HL-60 (cell line): ENCODE data around the gene NLRP6.

Source experiments
- DNase-seq, 2 experiments: peaks; one replicate each; pipeline ENCODE4 v3.0.0-alpha.2; 2010 to 2020; ENCODE audit warnings: low read depth in 1 of 2, low spot score in 1 of 2
- H3K27ac ChIP-seq: fragments of 250-450 bp; sonication (Bioruptor Pico); replicated peaks from 2 replicates; pipeline ENCODE4 v1.5.1; 2020; ENCODE audit warnings: mild to moderate bottlenecking, moderate library complexity
- H3K27me3 ChIP-seq: fragments of 250-450 bp; sonication (Bioruptor Pico); 2 replicates; pipeline ENCODE4 v1.5.1; 2021; ENCODE audit warnings: mild to moderate bottlenecking, moderate library complexity; ENCODE audit not compliant: insufficient read depth, poor library complexity, severe bottlenecking
- H3K4me3 ChIP-seq: replicated peaks from 2 replicates; pipeline ENCODE4 v1.5.1; 2011; ENCODE audit warnings: mild to moderate bottlenecking, control low read depth, low read length; ENCODE audit not compliant: insufficient read depth
- GABPA ChIP-seq: IDR thresholded peaks from 2 replicates; pipeline ENCODE4 v1.6.1; 2012; ENCODE audit warnings: low read depth
- POLR2AphosphoS5 ChIP-seq: IDR thresholded peaks from 2 replicates; pipeline ENCODE4 v1.6.1; 2012; ENCODE audit warnings: low read depth
- SPI1 ChIP-seq: IDR thresholded peaks from 2 replicates; pipeline ENCODE4 v1.6.1; 2012; ENCODE audit warnings: low read depth, mild to moderate bottlenecking, borderline replicate concordance
- TF ChIP-seq, protein P1 (sequence below): IDR thresholded peaks from one replicate; pipeline ENCODE4 v1.5.1; 2011; ENCODE audit warnings: low read length, control low read depth, inconsistent platforms; ENCODE audit not compliant: insufficient read depth
- TF ChIP-seq, protein P2 (sequence below): IDR thresholded peaks from 2 replicates; pipeline ENCODE4 v1.6.1; 2012; ENCODE audit warnings: low read depth; ENCODE audit not compliant: insufficient replicate concordance

The NLRP6 gene

GRCh38 chr11:291281-292210, 13.3 kb downstream of the NLRP6 start:
- Histone ChIP-seq H3K27ac (no peak overlapping the region), H3K27me3 (peaks cover 8% of the 10 kb centered on the region), H3K4me3 (no peak overlapping the region)
- TF ChIP-seq, protein P1, sequence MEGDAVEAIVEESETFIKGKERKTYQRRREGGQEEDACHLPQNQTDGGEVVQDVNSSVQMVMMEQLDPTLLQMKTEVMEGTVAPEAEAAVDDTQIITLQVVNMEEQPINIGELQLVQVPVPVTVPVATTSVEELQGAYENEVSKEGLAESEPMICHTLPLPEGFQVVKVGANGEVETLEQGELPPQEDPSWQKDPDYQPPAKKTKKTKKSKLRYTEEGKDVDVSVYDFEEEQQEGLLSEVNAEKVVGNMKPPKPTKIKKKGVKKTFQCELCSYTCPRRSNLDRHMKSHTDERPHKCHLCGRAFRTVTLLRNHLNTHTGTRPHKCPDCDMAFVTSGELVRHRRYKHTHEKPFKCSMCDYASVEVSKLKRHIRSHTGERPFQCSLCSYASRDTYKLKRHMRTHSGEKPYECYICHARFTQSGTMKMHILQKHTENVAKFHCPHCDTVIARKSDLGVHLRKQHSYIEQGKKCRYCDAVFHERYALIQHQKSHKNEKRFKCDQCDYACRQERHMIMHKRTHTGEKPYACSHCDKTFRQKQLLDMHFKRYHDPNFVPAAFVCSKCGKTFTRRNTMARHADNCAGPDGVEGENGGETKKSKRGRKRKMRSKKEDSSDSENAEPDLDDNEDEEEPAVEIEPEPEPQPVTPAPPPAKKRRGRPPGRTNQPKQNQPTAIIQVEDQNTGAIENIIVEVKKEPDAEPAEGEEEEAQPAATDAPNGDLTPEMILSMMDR = no peak
- no peak for TF ChIP-seq SPI1
- no peak for TF ChIP-seq GABPA
- TF ChIP-seq, protein P2, sequence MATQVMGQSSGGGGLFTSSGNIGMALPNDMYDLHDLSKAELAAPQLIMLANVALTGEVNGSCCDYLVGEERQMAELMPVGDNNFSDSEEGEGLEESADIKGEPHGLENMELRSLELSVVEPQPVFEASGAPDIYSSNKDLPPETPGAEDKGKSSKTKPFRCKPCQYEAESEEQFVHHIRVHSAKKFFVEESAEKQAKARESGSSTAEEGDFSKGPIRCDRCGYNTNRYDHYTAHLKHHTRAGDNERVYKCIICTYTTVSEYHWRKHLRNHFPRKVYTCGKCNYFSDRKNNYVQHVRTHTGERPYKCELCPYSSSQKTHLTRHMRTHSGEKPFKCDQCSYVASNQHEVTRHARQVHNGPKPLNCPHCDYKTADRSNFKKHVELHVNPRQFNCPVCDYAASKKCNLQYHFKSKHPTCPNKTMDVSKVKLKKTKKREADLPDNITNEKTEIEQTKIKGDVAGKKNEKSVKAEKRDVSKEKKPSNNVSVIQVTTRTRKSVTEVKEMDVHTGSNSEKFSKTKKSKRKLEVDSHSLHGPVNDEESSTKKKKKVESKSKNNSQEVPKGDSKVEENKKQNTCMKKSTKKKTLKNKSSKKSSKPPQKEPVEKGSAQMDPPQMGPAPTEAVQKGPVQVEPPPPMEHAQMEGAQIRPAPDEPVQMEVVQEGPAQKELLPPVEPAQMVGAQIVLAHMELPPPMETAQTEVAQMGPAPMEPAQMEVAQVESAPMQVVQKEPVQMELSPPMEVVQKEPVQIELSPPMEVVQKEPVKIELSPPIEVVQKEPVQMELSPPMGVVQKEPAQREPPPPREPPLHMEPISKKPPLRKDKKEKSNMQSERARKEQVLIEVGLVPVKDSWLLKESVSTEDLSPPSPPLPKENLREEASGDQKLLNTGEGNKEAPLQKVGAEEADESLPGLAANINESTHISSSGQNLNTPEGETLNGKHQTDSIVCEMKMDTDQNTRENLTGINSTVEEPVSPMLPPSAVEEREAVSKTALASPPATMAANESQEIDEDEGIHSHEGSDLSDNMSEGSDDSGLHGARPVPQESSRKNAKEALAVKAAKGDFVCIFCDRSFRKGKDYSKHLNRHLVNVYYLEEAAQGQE = no peak
- no peak for TF ChIP-seq POLR2AphosphoS5
- no peak for DNase-seq

DNA sequence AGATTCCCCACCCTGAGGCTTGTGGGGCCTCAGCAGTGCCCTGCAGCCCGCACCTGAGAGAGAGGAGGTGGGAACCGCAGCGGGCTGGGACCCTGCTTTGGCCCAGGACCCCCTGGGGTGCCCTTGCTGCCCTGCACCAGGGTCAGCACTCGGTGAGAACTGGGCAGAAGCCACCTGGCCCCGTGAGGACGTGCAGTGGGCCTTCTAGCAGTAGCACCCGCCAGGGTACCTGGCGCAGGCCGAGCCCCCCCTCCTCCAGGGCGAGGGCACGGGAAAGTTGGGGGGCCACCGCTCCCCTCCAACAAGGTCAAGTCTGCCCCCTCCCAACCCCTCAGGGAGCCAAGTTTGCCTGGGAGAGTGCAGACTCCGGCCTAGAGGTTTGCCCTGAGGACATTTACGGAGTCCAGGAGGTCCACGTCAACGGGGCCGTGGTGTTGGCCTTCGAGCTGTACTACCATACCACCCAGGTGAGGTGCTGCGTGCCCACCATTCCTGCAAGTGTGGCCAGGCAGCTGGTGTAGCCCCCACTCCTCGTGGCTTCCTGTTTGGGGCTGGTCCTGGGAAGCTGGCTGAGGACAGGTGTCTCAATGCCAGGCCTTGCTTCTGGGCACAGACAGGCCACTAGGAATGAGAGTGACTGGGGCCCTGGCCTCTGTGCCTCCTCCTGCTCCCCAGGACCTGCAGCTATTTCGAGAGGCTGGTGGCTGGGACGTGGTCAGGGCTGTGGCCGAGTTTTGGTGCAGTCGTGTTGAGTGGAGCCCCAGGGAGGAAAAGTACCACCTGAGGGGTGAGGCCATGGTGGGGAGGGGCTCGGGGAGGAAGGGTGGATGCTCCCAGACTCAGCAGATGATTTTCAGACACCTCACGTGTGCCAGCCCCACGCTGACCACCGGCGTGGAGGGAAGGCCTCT, 14.3 kb downstream of the NLRP6 start:
- H3K27me3 ChIP-seq = peaks cover 8% of the 10 kb centered on the region
- H3K27ac ChIP-seq = no peak overlapping the region
- no peak overlapping the region for H3K4me3 ChIP-seq
- DNase-seq = no peak
- TF ChIP-seq, protein P2 = no peak
- TF ChIP-seq GABPA (no peak), POLR2AphosphoS5 (no peak), SPI1 (no peak)
- TF ChIP-seq, protein P1 = no peak

DNA sequence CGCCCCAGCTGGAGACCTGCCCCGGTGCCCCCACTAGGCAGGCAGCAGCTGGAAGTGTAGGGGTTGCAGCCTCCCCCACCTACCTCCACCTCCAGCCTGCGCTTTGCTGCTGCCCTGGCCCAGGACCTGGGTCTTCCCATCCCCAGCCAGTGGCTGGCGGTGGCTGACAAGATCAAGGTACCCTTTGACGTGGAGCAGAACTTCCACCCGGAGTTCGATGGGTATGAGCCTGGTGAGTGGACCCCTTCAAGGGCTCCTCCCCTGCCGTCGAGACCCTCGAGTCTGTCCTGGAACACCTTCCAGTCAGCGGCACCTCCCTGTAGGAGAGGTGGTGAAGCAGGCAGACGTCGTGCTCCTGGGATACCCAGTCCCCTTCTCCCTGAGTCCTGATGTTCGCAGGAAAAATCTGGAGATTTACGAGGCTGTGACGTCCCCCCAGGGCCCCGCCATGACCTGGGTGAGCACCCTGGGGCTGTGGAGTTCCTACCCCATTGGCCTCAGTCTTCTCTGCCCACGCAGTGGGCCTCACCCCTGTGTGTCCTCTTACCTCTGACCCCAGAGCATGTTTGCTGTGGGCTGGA, 15.2 kb downstream of the NLRP6 start:
- no peak overlapping the region for H3K27ac ChIP-seq
- H3K27me3 ChIP-seq = peaks cover 1% of the 10 kb centered on the region
- TF ChIP-seq POLR2AphosphoS5 = no peak
- TF ChIP-seq, protein P2 = no peak
- TF ChIP-seq GABPA = no peak
- TF ChIP-seq, protein P1 = no peak
- no peak for TF ChIP-seq SPI1
- no peak overlapping the region for H3K4me3 ChIP-seq
- DNase-seq = no peak
